GM12892 (cell line): ENCODE results near the gene RHBDL1.

ENCODE experiments used
- DNase-seq: peaks from one replicate; pipeline ENCODE4 v3.0.0; 2011; ENCODE audit not compliant: insufficient read length
- FAIRE-seq: peaks from 2 replicates; lab custom pipeline; 2011; peaks lifted over from hg19 to GRCh38; lab: Jason Lieb, UNC
- POLR2A ChIP-seq: IDR thresholded peaks from 2 replicates; pipeline ENCODE4 v1.6.1; 2011; ENCODE audit warnings: low read depth, low read length, control low read depth
- POLR2AphosphoS5 ChIP-seq: IDR thresholded peaks from 2 replicates; pipeline ENCODE4 v1.6.1; 2011; ENCODE audit warnings: low read depth, low read length, control low read depth
- TAF1 ChIP-seq: IDR thresholded peaks from 2 replicates; pipeline ENCODE4 v1.6.1; 2011; ENCODE audit warnings: low read depth, mild to moderate bottlenecking, control low read depth, low read length, borderline replicate concordance

Gene RHBDL1

GRCh38 chr16:638836-639235 lies 36.6 kb upstream of the RHBDL1 start:
- TF ChIP-seq POLR2AphosphoS5 (no peak), POLR2A (no peak), TAF1 (no peak)
- FAIRE-seq (peak; percentile 51), DNase-seq (no peak)

- no peak for FAIRE-seq
- TF ChIP-seq TAF1 (no peak), POLR2AphosphoS5 (no peak), POLR2A (no peak)
Observed at GRCh38 chr16:640614-641013, 34.9 kb upstream of the RHBDL1 start.

GRCh38 chr16:641326-642188 lies 33.9 kb upstream of the RHBDL1 start, which contains the start of gene MCRIP2:
MCRIP2 (plus strand) TSS chr16:641828; CDS start chr16:641992, 164 bp downstream.
- TF ChIP-seq POLR2A = peak; percentile 55; the same call in 1 of the 2 replicates
- TF ChIP-seq TAF1 = no peak
- no peak for TF ChIP-seq POLR2AphosphoS5
- FAIRE-seq (peak; percentile 97), DNase-seq (peak; percentile 91)

More at GRCh38 chr16:640614-641013, 34.9 kb upstream of the RHBDL1 start:
- no peak for DNase-seq

GRCh38 chr16:642189-643049 lies 33.1 kb upstream of the RHBDL1 start:
- TF ChIP-seq TAF1 (no peak), POLR2A (no peak; the same call in 1 of the 2 replicates), POLR2AphosphoS5 (no peak)
- FAIRE-seq (peak; percentile 81), DNase-seq (peak; percentile 73)

GRCh38 chr16:643050-643368 lies 32.5 kb upstream of the RHBDL1 start:
- no peak for FAIRE-seq
- DNase-seq = no peak
- no peak for TF ChIP-seq TAF1
- TF ChIP-seq POLR2A = no peak
- no peak for TF ChIP-seq POLR2AphosphoS5

- no peak for FAIRE-seq
- TF ChIP-seq POLR2AphosphoS5 (no peak), POLR2A (no peak), TAF1 (no peak)
- DNase-seq = no peak
Observed at GRCh38 chr16:644556-644955, 30.9 kb upstream of the RHBDL1 start.

GRCh38 chr16:645852-646678 lies 29.4 kb upstream of the RHBDL1 start:
- FAIRE-seq = no peak
- DNase-seq = no peak
- no peak for TF ChIP-seq POLR2A
- TF ChIP-seq POLR2AphosphoS5 = no peak
- TF ChIP-seq TAF1 = no peak

GRCh38 chr16:646679-647172 lies 28.7 kb upstream of the RHBDL1 start:
- DNase-seq (no peak), FAIRE-seq (no peak)
- no peak for TF ChIP-seq TAF1

GRCh38 chr16:647173-647902 lies 28.1 kb upstream of the RHBDL1 start:
- DNase-seq = no peak

GRCh38 chr16:648071-648780 lies 27.2 kb upstream of the RHBDL1 start:
- peak; percentile 78 for DNase-seq
- FAIRE-seq = peak; percentile 97
- peak; percentile 0; the same call in 1 of the 2 replicates for TF ChIP-seq POLR2A
- no peak for TF ChIP-seq POLR2AphosphoS5

More at GRCh38 chr16:647173-647902, 28.1 kb upstream of the RHBDL1 start:
- TF ChIP-seq POLR2AphosphoS5 (no peak; the same call in 1 of the 2 replicates), TAF1 (no peak), POLR2A (no peak)
- no peak for FAIRE-seq
